MG63 (cell line): ENCODE results near the gene ZBTB20. TPM values are rescaled to one million over a fixed set of nuclear protein-coding genes. Genes with fewer than 3 reads are reported as not detected.

Experiments used
- DNase-seq: peaks from one replicate; pipeline ENCODE4 v3.0.0-alpha.2; 2020
- H3K27me3 ChIP-seq: fragments of 250-450 bp; sonication (Bioruptor Pico); 2 replicates; pipeline ENCODE4 v1.5.1; 2020; ENCODE audit warnings: mild to moderate bottlenecking, moderate library complexity
- H3K36me3 ChIP-seq: fragments of 250-450 bp; sonication (Bioruptor Pico); 2 replicates; pipeline ENCODE4 v1.5.1; 2020; ENCODE audit warnings: mild to moderate bottlenecking, moderate library complexity
- H3K4me3 ChIP-seq: fragments of 250-450 bp; sonication (Bioruptor Pico); 2 replicates; pipeline ENCODE4 v1.5.1; 2020; ENCODE audit warnings: mild to moderate bottlenecking, moderate library complexity
- H3K9me3 ChIP-seq: fragments of 250-450 bp; sonication (Bioruptor Pico); 2 replicates; pipeline ENCODE4 v1.5.1; 2020; ENCODE audit warnings: mild to moderate bottlenecking, moderate library complexity
- total RNA-seq: library from RNA; depleted of rRNA; stranded (reverse); fragments of >200 nt; shearing (Covaris generic); gene quantifications from 2 replicates; pipeline ENCODE4 v1.2.3, GENCODE V29; 2014; ENCODE audit warnings: low replicate concordance

The ZBTB20 gene
- total RNA-seq, 1 experiment from 2014 or later: 6.5 TPM

- H3K9me3 ChIP-seq: no peaks in the 10 kb centered on the region
- no peaks in the 10 kb centered on the region for H3K27me3 ChIP-seq
- H3K4me3 ChIP-seq: no peak overlapping the region
Observed at GRCh38 chr3:114856835-114857234, 290.3 kb downstream of the ZBTB20 start.

GRCh38 chr3:114855839-114856238 lies 291.2 kb downstream of the ZBTB20 start:
- DNase-seq: no peak
- Histone ChIP-seq H3K36me3 (no peaks in the 10 kb centered on the region), H3K27me3 (no peaks in the 10 kb centered on the region), H3K9me3 (no peaks in the 10 kb centered on the region), H3K4me3 (no peak overlapping the region)

More at GRCh38 chr3:114856835-114857234, 290.3 kb downstream of the ZBTB20 start:
- H3K36me3 ChIP-seq: no peaks in the 10 kb centered on the region
- DNase-seq: no peak

- Histone ChIP-seq H3K9me3 (no peaks in the 10 kb centered on the region), H3K36me3 (no peaks in the 10 kb centered on the region), H3K27me3 (no peaks in the 10 kb centered on the region), H3K4me3 (no peak overlapping the region)
- DNase-seq: no peak
Observed at GRCh38 chr3:114852966-114853365, 294.1 kb downstream of the ZBTB20 start.

- no peak for DNase-seq
- H3K27me3 ChIP-seq: no peaks in the 10 kb centered on the region
- H3K36me3 ChIP-seq: no peaks in the 10 kb centered on the region
- no peak overlapping the region for H3K4me3 ChIP-seq
- H3K9me3 ChIP-seq: no peaks in the 10 kb centered on the region
Observed at GRCh38 chr3:114850898-114851297, 296.2 kb downstream of the ZBTB20 start.

DNA sequence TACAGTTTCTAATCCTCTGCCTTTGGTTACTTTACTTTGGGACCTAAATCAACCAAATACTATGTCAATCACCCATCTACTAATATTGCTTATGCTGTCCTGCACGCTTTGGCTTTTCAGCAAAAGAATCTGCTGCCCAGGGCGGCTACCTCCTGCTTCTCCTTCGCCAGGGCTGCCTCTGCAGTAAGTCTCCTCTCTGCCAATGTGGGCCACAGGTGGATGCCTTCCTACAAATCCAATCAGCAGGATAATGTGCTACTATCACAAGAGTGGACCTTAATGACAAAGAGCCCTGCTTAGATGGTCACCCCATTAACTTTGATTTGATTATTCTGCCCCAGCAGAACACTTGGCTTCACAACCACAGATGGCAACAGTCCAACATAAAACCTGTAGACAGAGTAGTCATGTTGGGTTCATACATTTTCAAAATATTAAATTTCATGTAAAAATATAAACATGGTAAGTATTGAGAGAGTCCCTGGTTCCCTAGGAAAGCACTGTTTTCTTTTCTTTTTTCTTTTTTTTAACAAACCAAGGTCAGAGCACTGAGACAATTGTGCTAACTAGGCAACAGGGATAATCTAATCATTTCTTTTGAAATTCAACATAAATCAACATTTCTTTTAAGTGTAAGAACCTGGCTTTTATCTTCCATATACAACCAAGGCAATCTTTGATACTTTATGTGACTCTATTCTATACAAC lies 298.3 kb downstream of the ZBTB20 start:
- no peak for DNase-seq
- H3K36me3 ChIP-seq: no peaks in the 10 kb centered on the region
- H3K4me3 ChIP-seq: no peak overlapping the region
- H3K9me3 ChIP-seq: no peaks in the 10 kb centered on the region
- H3K27me3 ChIP-seq: no peaks in the 10 kb centered on the region

GRCh38 chr3:114848082-114848481 lies 299.0 kb downstream of the ZBTB20 start:
- H3K27me3 ChIP-seq: no peaks in the 10 kb centered on the region
- no peak for DNase-seq
- no peaks in the 10 kb centered on the region for H3K9me3 ChIP-seq
- no peaks in the 10 kb centered on the region for H3K36me3 ChIP-seq
- no peak overlapping the region for H3K4me3 ChIP-seq

DNA sequence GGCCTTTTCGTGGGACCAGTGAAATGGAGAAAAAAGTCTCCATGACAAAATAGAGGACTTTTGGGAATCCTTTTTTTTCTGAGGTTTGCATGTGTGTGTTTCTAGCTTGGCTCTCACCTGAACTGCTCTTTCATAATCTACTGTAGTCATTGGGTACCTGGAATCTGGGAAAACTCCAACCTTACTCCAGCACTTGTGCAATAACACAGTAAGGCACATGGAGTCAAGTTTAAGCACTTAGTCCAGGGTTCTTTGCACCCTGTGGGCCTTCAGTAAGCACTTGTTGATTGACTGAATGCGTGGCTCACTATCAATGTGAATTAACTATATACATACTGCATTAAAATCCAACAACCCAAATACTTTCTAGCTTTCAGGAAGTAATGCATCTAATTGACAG lies 299.5 kb downstream of the ZBTB20 start:
- Histone ChIP-seq H3K9me3 (no peaks in the 10 kb centered on the region), H3K27me3 (no peaks in the 10 kb centered on the region), H3K36me3 (no peaks in the 10 kb centered on the region), H3K4me3 (no peak overlapping the region)
- no peak for DNase-seq

- no peaks in the 10 kb centered on the region for H3K27me3 ChIP-seq
- no peak overlapping the region for H3K4me3 ChIP-seq
- no peak for DNase-seq
- no peaks in the 10 kb centered on the region for H3K36me3 ChIP-seq
- no peaks in the 10 kb centered on the region for H3K9me3 ChIP-seq
Observed at GRCh38 chr3:114846779-114847178, 300.3 kb downstream of the ZBTB20 start.

DNA sequence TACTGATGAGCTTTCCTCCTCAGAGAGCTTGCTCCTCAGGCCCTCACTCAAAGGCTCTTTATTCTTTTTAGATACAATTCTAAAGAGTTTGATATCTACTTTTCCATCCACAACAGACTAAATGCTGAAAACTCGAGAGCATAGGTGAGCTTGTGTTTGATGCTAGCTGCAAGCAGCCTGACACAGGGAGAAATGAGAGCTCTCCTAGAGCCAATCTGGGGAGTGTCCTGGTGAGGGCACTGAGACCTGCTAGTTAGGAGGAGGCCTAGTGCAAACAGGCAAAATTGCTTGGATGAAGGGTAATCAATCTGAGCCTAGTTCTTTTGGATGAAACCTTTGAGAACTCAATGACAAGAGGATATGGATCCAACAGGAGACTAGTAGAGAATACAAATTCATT lies 300.8 kb downstream of the ZBTB20 start:
- H3K4me3 ChIP-seq: no peak overlapping the region
- H3K36me3 ChIP-seq: no peaks in the 10 kb centered on the region
- no peak for DNase-seq
- no peaks in the 10 kb centered on the region for H3K9me3 ChIP-seq
- no peaks in the 10 kb centered on the region for H3K27me3 ChIP-seq

DNA sequence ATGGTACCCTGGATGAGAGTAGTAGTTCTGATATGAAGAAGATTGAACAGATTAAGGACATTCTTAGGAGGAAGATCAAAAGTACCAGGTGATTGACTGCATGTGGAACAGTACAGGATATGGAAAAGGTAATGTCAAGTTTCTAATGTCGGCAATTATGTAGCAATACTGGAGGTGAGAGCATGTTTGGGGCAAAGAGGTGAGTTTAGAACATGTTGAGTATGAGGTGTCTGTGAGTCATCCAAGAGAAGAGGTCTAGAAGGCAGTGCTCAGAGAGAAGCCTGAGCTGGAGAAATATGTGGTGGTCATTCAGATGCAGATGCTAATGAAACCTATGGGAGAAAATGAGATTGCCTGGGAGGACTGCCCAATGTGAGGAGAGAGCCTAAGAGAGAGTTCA lies 305.6 kb downstream of the ZBTB20 start:
- H3K4me3 ChIP-seq: no peak overlapping the region
- H3K36me3 ChIP-seq: no peaks in the 10 kb centered on the region
- no peak for DNase-seq

GRCh38 chr3:114839476-114839875 lies 307.6 kb downstream of the ZBTB20 start:
- Histone ChIP-seq H3K27me3 (no peaks in the 10 kb centered on the region), H3K9me3 (no peaks in the 10 kb centered on the region), H3K4me3 (no peak overlapping the region), H3K36me3 (no peaks in the 10 kb centered on the region)
- DNase-seq: no peak

More for the DNA sequence above, 305.6 kb downstream of the ZBTB20 start:
- Histone ChIP-seq H3K9me3 (no peaks in the 10 kb centered on the region), H3K27me3 (no peaks in the 10 kb centered on the region)

GRCh38 chr3:114838025-114838424 lies 309.1 kb downstream of the ZBTB20 start:
- Histone ChIP-seq H3K27me3 (no peaks in the 10 kb centered on the region), H3K4me3 (no peak overlapping the region), H3K9me3 (no peaks in the 10 kb centered on the region), H3K36me3 (no peaks in the 10 kb centered on the region)
- no peak for DNase-seq

- H3K4me3 ChIP-seq: no peak overlapping the region
- no peaks in the 10 kb centered on the region for H3K36me3 ChIP-seq
- no peak for DNase-seq
Observed at GRCh38 chr3:114834175-114834940, 312.7 kb downstream of the ZBTB20 start.

DNA sequence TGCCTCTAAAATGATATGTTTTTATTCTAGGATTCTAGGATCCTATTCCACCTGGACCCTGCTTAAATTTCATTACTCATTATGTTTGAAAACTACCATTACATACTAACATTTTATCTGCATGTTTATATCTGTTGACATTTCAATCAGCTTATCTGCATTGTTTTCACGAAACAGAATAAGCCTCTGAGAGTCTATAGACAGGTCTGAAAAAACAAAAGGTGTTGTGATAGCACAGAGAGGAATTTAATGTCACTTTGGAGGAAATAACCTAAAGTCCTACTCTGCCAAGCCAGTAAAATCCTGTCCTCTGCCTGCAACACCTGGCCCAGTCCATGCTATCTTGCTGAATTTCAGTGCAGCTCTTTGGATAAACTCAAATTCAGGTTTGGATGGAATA lies 315.2 kb downstream of the ZBTB20 start:
- Histone ChIP-seq H3K27me3 (no peaks in the 10 kb centered on the region), H3K4me3 (no peak overlapping the region), H3K9me3 (no peaks in the 10 kb centered on the region), H3K36me3 (no peaks in the 10 kb centered on the region)
- no peak for DNase-seq

More at GRCh38 chr3:114834175-114834940, 312.7 kb downstream of the ZBTB20 start:
- no peaks in the 10 kb centered on the region for H3K9me3 ChIP-seq
- no peaks in the 10 kb centered on the region for H3K27me3 ChIP-seq

- no peak overlapping the region for H3K4me3 ChIP-seq
- no peaks in the 10 kb centered on the region for H3K9me3 ChIP-seq
- H3K27me3 ChIP-seq: no peaks in the 10 kb centered on the region
- H3K36me3 ChIP-seq: no peaks in the 10 kb centered on the region
- no peak for DNase-seq
Observed at GRCh38 chr3:114830652-114831051, 316.4 kb downstream of the ZBTB20 start.

DNA sequence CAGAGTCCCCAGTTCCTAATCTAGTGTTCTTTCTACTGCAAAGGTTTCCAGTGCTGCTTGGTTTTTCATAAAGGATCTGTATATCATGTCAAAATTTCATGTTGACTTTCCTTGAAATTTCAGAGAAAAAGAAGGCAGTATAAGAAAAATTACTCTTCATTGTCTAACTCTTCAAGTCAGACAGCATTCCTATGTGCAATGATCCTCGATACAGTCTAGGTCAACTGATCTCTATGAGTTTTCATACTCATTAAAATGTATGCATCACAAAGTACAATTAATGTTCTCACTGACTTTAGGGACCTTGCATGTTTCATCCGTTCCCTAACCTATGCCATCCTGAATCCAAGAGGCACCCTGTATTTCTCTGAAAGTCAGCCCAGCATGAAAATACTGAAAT lies 317.3 kb downstream of the ZBTB20 start:
- Histone ChIP-seq H3K9me3 (no peaks in the 10 kb centered on the region), H3K4me3 (no peak overlapping the region), H3K36me3 (no peaks in the 10 kb centered on the region), H3K27me3 (no peaks in the 10 kb centered on the region)
- DNase-seq: no peak

- Histone ChIP-seq H3K4me3 (no peak overlapping the region), H3K27me3 (no peaks in the 10 kb centered on the region), H3K36me3 (no peaks in the 10 kb centered on the region), H3K9me3 (no peaks in the 10 kb centered on the region)
- no peak for DNase-seq
Observed at GRCh38 chr3:114827495-114827894, 319.6 kb downstream of the ZBTB20 start.

GRCh38 chr3:114824014-114824413 lies 323.1 kb downstream of the ZBTB20 start:
- H3K9me3 ChIP-seq: no peaks in the 10 kb centered on the region
- H3K27me3 ChIP-seq: no peaks in the 10 kb centered on the region
- no peaks in the 10 kb centered on the region for H3K36me3 ChIP-seq
- no peak for DNase-seq
- H3K4me3 ChIP-seq: no peak overlapping the region
